ENCODE data around the gene FCER1G.

The FCER1G gene

GRCh38 chr1:161215076-161215475 is at the start of gene FCER1G:
Gene FCER1G (plus strand): TSS chr1:161215295. CDS start chr1:161215322, 27 bp downstream.
- H3K9ac ChIP-seq (ENCODE audit: insufficient read length), result no peak within 1 kb of the TSS
- DNase-seq (ENCODE audit: low read depth, low spot score), result no peak
- H3K36me3 ChIP-seq (ENCODE audit: insufficient read depth, low read length), result peaks cover 49% of the 10 kb centered on the region
- H3K4me3 ChIP-seq, result no peak within 1 kb of the TSS
- H3K9me3 ChIP-seq (ENCODE audit: low read depth, low read length), result no peaks in the 10 kb centered on the region
- TF ChIP-seq FOXP2 (optimal IDR thresholded peaks at IDR 0.05; ENCODE audit: control extremely low read depth, extremely low read length, insufficient read depth) (no peak), EZH2 (IDR thresholded peaks at IDR 0.05) (no peak), POLR2AphosphoS5 (IDR thresholded peaks at IDR 0.05; ENCODE audit: borderline replicate concordance, low read depth, low read length) (no peak)
- no peak within 1 kb of the TSS for H3K27ac ChIP-seq

- peak within 1 kb of the TSS; percentile 90 for H3K4me3 ChIP-seq
- H3K9me3 ChIP-seq (ENCODE audit: low read depth, low read length), result no peaks in the 10 kb centered on the region
- H3K27ac ChIP-seq, result peak within 1 kb of the TSS; percentile 12; the same call in 1 of the 2 replicates
- H3K36me3 ChIP-seq (ENCODE audit: insufficient read depth, low read length), result peaks cover 27% of the 10 kb centered on the region; the same call in 1 of the 2 replicates
- peak; percentile 84 for DNase-seq (ENCODE audit: low read depth, low spot score)
- H3K9ac ChIP-seq (ENCODE audit: insufficient read length), result peak within 1 kb of the TSS; percentile 91
- TF ChIP-seq FOXP2 (optimal IDR thresholded peaks at IDR 0.05; ENCODE audit: control extremely low read depth, extremely low read length, insufficient read depth) (no peak), POLR2AphosphoS5 (IDR thresholded peaks at IDR 0.05; ENCODE audit: borderline replicate concordance, low read depth, low read length) (peak; percentile 74; the same call in 1 of the 2 replicates), EZH2 (IDR thresholded peaks at IDR 0.05) (no peak)
Measured at GRCh38 chr1:161165742-161166668, 49.1 kb upstream of the FCER1G start, which contains the start of gene PPOX. Gene PPOX (plus strand): TSS chr1:161166426. CDS start chr1:161166848, 422 bp downstream.

GRCh38 chr1:161166669-161167548 is 48.2 kb upstream of the FCER1G start:
- TF ChIP-seq EZH2 (IDR thresholded peaks at IDR 0.05), result no peak
- TF ChIP-seq FOXP2 (optimal IDR thresholded peaks at IDR 0.05; ENCODE audit: control extremely low read depth, extremely low read length, insufficient read depth), result no peak
- no peak for TF ChIP-seq POLR2AphosphoS5 (IDR thresholded peaks at IDR 0.05; ENCODE audit: borderline replicate concordance, low read depth, low read length)
- Histone ChIP-seq H3K4me3 (peak overlapping the region; percentile 90), H3K9me3 (ENCODE audit: low read depth, low read length) (no peaks in the 10 kb centered on the region), H3K27ac (no peak overlapping the region), H3K36me3 (ENCODE audit: insufficient read depth, low read length) (peaks cover 29% of the 10 kb centered on the region; the same call in 1 of the 2 replicates), H3K9ac (ENCODE audit: insufficient read length) (peak overlapping the region; percentile 91)
- DNase-seq (ENCODE audit: low read depth, low spot score), result no peak

- no peak for DNase-seq (ENCODE audit: low read depth, low spot score)
- Histone ChIP-seq H3K36me3 (ENCODE audit: insufficient read depth, low read length) (peaks cover 41% of the 10 kb centered on the region), H3K27ac (no peak overlapping the region), H3K9ac (ENCODE audit: insufficient read length) (no peak overlapping the region), H3K9me3 (ENCODE audit: low read depth, low read length) (no peaks in the 10 kb centered on the region), H3K4me3 (no peak overlapping the region)
- TF ChIP-seq FOXP2 (optimal IDR thresholded peaks at IDR 0.05; ENCODE audit: control extremely low read depth, extremely low read length, insufficient read depth) (no peak), POLR2AphosphoS5 (IDR thresholded peaks at IDR 0.05; ENCODE audit: borderline replicate concordance, low read depth, low read length) (no peak), EZH2 (IDR thresholded peaks at IDR 0.05) (no peak)
Measured at GRCh38 chr1:161168906-161169305, 46.2 kb upstream of the FCER1G start.

- Histone ChIP-seq H3K9me3 (ENCODE audit: low read depth, low read length) (no peaks in the 10 kb centered on the region), H3K9ac (ENCODE audit: insufficient read length) (no peak overlapping the region), H3K27ac (no peak overlapping the region), H3K36me3 (ENCODE audit: insufficient read depth, low read length) (peaks cover 46% of the 10 kb centered on the region), H3K4me3 (no peak overlapping the region)
- DNase-seq (ENCODE audit: low read depth, low spot score), result no peak
- TF ChIP-seq FOXP2 (optimal IDR thresholded peaks at IDR 0.05; ENCODE audit: control extremely low read depth, extremely low read length, insufficient read depth) (no peak), EZH2 (IDR thresholded peaks at IDR 0.05) (no peak), POLR2AphosphoS5 (IDR thresholded peaks at IDR 0.05; ENCODE audit: borderline replicate concordance, low read depth, low read length) (no peak)
Measured at GRCh38 chr1:161171191-161171590, 43.9 kb upstream of the FCER1G start.

GRCh38 chr1:161171696-161172095 is 43.4 kb upstream of the FCER1G start:
- H3K9me3 ChIP-seq (ENCODE audit: low read depth, low read length), result no peaks in the 10 kb centered on the region
- no peak overlapping the region for H3K27ac ChIP-seq
- peaks cover 46% of the 10 kb centered on the region for H3K36me3 ChIP-seq (ENCODE audit: insufficient read depth, low read length)
- TF ChIP-seq POLR2AphosphoS5 (IDR thresholded peaks at IDR 0.05; ENCODE audit: borderline replicate concordance, low read depth, low read length) (no peak), FOXP2 (optimal IDR thresholded peaks at IDR 0.05; ENCODE audit: control extremely low read depth, extremely low read length, insufficient read depth) (no peak), EZH2 (IDR thresholded peaks at IDR 0.05) (no peak)
- H3K9ac ChIP-seq (ENCODE audit: insufficient read length), result no peak overlapping the region
- H3K4me3 ChIP-seq, result no peak overlapping the region
- DNase-seq (ENCODE audit: low read depth, low spot score), result no peak

GRCh38 chr1:161172349-161172748 is 42.7 kb upstream of the FCER1G start:
- H3K27ac ChIP-seq, result no peak overlapping the region
- peaks cover 46% of the 10 kb centered on the region for H3K36me3 ChIP-seq (ENCODE audit: insufficient read depth, low read length)
- no peak overlapping the region for H3K4me3 ChIP-seq
- no peak for TF ChIP-seq FOXP2 (optimal IDR thresholded peaks at IDR 0.05; ENCODE audit: control extremely low read depth, extremely low read length, insufficient read depth)
- TF ChIP-seq EZH2 (IDR thresholded peaks at IDR 0.05), result no peak
- no peak for TF ChIP-seq POLR2AphosphoS5 (IDR thresholded peaks at IDR 0.05; ENCODE audit: borderline replicate concordance, low read depth, low read length)
- no peak for DNase-seq (ENCODE audit: low read depth, low spot score)
- H3K9me3 ChIP-seq (ENCODE audit: low read depth, low read length), result no peaks in the 10 kb centered on the region
- no peak overlapping the region for H3K9ac ChIP-seq (ENCODE audit: insufficient read length)
